Smooth muscle cell (in vitro differentiated cells): ENCODE results near the gene CEPT1. TPM values are rescaled to one million over a fixed set of nuclear protein-coding genes. Genes with fewer than 3 reads are reported as not detected.

Source experiments
- DNase-seq: peaks from one replicate; lab custom pipeline; 2025; ENCODE audit not compliant: unreplicated experiment; lab: John Stamatoyannopoulos, UW
- H2AFZ ChIP-seq: fragments of 200-600 bp; sonication (generic); 2 replicates; pipeline ENCODE4 v1.6.0; 2016; ENCODE audit warnings: antibody characterized with exemption, low read depth, mild to moderate bottlenecking
- H3F3A ChIP-seq: fragments of 200-600 bp; sonication (generic); 2 replicates; pipeline ENCODE4 v1.6.0; 2017; ENCODE audit warnings: antibody characterized with exemption, low read depth
- H3K27ac ChIP-seq: fragments of 200-600 bp; sonication (generic); 2 replicates; pipeline ENCODE4 v1.5.1; 2016; ENCODE audit warnings: low read depth, mild to moderate bottlenecking
- H3K27me3 ChIP-seq: fragments of 200-600 bp; sonication (generic); 2 replicates; pipeline ENCODE4 v1.6.1; 2016; ENCODE audit warnings: low read depth, mild to moderate bottlenecking
- H3K36me3 ChIP-seq: fragments of 200-600 bp; sonication (generic); 2 replicates; pipeline ENCODE4 v1.5.1; 2016; ENCODE audit warnings: low read depth
- H3K4me1 ChIP-seq: fragments of 200-600 bp; sonication (generic); 2 replicates; pipeline ENCODE4 v1.5.1; 2016; ENCODE audit warnings: low read depth
- H3K4me2 ChIP-seq: fragments of 200-600 bp; sonication (generic); 2 replicates; pipeline ENCODE4 v1.6.0; 2016; ENCODE audit warnings: mild to moderate bottlenecking
- H3K4me3 ChIP-seq: fragments of 200-600 bp; sonication (generic); 2 replicates; pipeline ENCODE4 v1.5.1; 2016; ENCODE audit warnings: mild to moderate bottlenecking
- H3K79me2 ChIP-seq: fragments of 200-600 bp; sonication (generic); 2 replicates; pipeline ENCODE4 v1.6.0; 2016; ENCODE audit warnings: low read depth, mild to moderate bottlenecking
- H3K9ac ChIP-seq: fragments of 200-600 bp; sonication (generic); 2 replicates; pipeline ENCODE4 v1.6.0; 2016; ENCODE audit warnings: low read depth
- H3K9me3 ChIP-seq: fragments of 200-600 bp; sonication (generic); replicated peaks from 2 replicates; pipeline ENCODE4 v1.5.1; 2016; ENCODE audit warnings: low read depth
- H4K20me1 ChIP-seq: fragments of 200-600 bp; sonication (generic); 2 replicates; pipeline ENCODE4 v1.6.0; 2016; ENCODE audit warnings: low read depth
- WGBS: methylation state at CpG from one replicate; pipeline ENCODE4 v1.1.7; 2016; ENCODE audit warnings: low lambda C conversion rate; 5-methylcytosine and 5-hydroxymethylcytosine counted together
- polyA plus RNA-seq: library from polyadenylated mRNA; unstranded; fragments of >200 nt; fragmentation: Nextera tagmentation; extraction: Ambion mirVana; gene quantifications from 2 replicates; pipeline ENCODE4 v1.2.1, GENCODE V29; 2016
- total RNA-seq: library from RNA; depleted of rRNA; stranded (reverse); fragments of >200 nt; gene quantifications from 2 replicates; pipeline ENCODE4 v1.2.3, GENCODE V29; 2014
- TF ChIP-seq, protein P1 (sequence below): fragments of 200-600 bp; sonication (generic); IDR thresholded peaks from 2 replicates; pipeline ENCODE4 v1.5.1; 2017; ENCODE audit warnings: borderline replicate concordance, mild to moderate bottlenecking, antibody characterized with exemption; ENCODE audit not compliant: insufficient read depth, poor library complexity, severe bottlenecking

Gene CEPT1
- total and polyA plus RNA-seq, 2 experiments from 2014 or later: 19.4 to 36.8 TPM

DNA sequence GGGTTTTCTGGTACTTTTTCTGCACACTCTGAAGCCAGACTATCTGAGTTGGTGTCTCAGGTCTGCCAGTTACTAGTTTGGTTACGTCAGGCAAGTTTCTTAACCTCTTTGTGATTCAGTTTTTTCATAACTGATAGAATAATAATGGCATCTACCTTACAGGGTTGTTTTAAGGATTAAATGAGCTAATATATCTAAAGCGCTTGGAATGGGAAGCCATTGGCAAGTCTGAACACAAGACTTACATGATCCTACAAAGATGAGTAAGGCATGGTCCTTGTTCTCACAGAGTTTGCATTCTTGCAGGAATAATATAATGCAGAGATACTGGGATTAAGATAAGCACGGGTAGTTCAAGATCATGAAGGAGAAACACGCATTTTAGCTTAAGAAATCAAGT is 69.6 kb downstream of the CEPT1 start:
- WGBS: 79% methylated on average over 4 of the region's 4 CpGs
- no peaks in the 10 kb centered on the region for H3K27me3 ChIP-seq
- no peaks in the 10 kb centered on the region for H3K36me3 ChIP-seq
- H3K4me2 ChIP-seq: no peak overlapping the region
- no peak overlapping the region for H2AFZ ChIP-seq
- H3K79me2 ChIP-seq: no peaks in the 10 kb centered on the region
- TF ChIP-seq, protein P1, sequence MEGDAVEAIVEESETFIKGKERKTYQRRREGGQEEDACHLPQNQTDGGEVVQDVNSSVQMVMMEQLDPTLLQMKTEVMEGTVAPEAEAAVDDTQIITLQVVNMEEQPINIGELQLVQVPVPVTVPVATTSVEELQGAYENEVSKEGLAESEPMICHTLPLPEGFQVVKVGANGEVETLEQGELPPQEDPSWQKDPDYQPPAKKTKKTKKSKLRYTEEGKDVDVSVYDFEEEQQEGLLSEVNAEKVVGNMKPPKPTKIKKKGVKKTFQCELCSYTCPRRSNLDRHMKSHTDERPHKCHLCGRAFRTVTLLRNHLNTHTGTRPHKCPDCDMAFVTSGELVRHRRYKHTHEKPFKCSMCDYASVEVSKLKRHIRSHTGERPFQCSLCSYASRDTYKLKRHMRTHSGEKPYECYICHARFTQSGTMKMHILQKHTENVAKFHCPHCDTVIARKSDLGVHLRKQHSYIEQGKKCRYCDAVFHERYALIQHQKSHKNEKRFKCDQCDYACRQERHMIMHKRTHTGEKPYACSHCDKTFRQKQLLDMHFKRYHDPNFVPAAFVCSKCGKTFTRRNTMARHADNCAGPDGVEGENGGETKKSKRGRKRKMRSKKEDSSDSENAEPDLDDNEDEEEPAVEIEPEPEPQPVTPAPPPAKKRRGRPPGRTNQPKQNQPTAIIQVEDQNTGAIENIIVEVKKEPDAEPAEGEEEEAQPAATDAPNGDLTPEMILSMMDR: no peak
- DNase-seq: no peak
- peaks cover 7% of the 10 kb centered on the region for H3K4me1 ChIP-seq
- no peak overlapping the region for H3K9ac ChIP-seq
- no peaks in the 10 kb centered on the region for H4K20me1 ChIP-seq
- H3K27ac ChIP-seq: no peak overlapping the region
- H3F3A ChIP-seq: no peaks in the 10 kb centered on the region
- H3K9me3 ChIP-seq: no peaks in the 10 kb centered on the region
- no peak overlapping the region for H3K4me3 ChIP-seq

DNA sequence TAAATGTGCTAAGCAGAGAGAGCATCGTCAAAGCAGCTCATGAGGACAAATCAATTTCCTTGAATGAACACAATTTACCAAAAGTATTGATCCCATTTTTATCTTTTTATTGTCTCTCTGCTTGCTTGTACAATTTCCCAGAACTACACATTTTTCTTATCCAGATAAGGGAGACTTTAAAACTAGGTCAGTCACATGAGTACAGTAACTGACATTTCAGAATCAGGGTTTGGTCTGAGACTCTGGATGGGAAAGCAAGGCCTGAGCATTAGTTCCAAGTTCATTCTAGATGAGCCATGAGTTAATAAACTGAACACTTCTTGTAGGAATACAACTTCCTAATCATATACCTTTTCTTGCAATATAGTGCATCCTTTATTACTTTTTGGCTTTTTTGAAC is 71.9 kb downstream of the CEPT1 start:
- TF ChIP-seq, protein P1: no peak
- H3K9me3 ChIP-seq: no peaks in the 10 kb centered on the region
- peaks cover 4% of the 10 kb centered on the region for H3F3A ChIP-seq
- H3K79me2 ChIP-seq: no peaks in the 10 kb centered on the region
- no peak overlapping the region for H3K27ac ChIP-seq
- H3K4me1 ChIP-seq: peaks cover 13% of the 10 kb centered on the region
- H3K36me3 ChIP-seq: no peaks in the 10 kb centered on the region
- H3K9ac ChIP-seq: no peak overlapping the region
- no peaks in the 10 kb centered on the region for H3K27me3 ChIP-seq
- WGBS: 90% methylated on average over 1 of the region's 1 CpG
- no peak overlapping the region for H2AFZ ChIP-seq
- H3K4me3 ChIP-seq: no peak overlapping the region
- DNase-seq: no peak
- H3K4me2 ChIP-seq: no peak overlapping the region
- H4K20me1 ChIP-seq: no peaks in the 10 kb centered on the region

DNA sequence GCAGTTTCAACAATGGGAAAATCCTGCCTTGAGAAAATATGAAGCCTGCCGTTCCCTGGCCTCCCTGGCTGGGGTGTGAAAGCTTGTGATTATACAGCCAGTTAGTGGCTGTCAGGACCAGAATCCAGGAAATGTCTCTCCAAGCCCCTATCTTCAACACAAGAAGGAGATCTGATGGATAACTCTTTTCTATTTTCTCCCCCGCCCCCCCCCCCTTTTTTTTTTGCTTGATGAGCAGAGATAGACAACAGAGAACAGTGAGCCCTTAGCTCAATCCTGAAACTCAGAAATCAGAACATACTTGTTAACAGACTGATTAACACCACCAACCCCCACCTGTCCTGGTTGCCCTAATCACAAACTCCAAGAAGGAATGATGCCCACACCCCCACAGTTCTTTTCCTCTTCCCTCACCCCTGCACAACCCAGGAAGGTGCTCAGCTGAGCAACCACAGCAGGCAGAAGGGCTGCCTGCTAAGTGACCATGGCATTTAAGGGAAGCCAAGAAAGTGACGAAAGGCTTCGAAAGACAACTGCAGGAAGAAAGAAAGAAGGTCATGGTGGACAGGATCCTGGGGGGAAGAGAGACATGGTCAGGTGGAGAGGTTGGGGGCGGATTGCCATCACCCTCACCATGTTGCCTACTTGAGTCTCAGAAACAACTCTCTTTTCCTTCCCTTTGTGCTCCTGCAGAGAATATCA is 72.8 kb downstream of the CEPT1 start:
- no peak overlapping the region for H3K4me2 ChIP-seq
- H3K79me2 ChIP-seq: no peaks in the 10 kb centered on the region
- 78% methylated on average over 5 of the region's 5 CpGs for WGBS
- peaks cover 13% of the 10 kb centered on the region for H3K4me1 ChIP-seq
- H4K20me1 ChIP-seq: no peaks in the 10 kb centered on the region
- H3K9ac ChIP-seq: no peak overlapping the region
- peak overlapping the region; percentile 18 for H2AFZ ChIP-seq
- H3K4me3 ChIP-seq: no peak overlapping the region
- no peaks in the 10 kb centered on the region for H3K36me3 ChIP-seq
- no peaks in the 10 kb centered on the region for H3K27me3 ChIP-seq
- peaks cover 4% of the 10 kb centered on the region for H3F3A ChIP-seq
- no peaks in the 10 kb centered on the region for H3K9me3 ChIP-seq
- no peak for DNase-seq
- TF ChIP-seq, protein P1: no peak
- H3K27ac ChIP-seq: no peak overlapping the region

DNA sequence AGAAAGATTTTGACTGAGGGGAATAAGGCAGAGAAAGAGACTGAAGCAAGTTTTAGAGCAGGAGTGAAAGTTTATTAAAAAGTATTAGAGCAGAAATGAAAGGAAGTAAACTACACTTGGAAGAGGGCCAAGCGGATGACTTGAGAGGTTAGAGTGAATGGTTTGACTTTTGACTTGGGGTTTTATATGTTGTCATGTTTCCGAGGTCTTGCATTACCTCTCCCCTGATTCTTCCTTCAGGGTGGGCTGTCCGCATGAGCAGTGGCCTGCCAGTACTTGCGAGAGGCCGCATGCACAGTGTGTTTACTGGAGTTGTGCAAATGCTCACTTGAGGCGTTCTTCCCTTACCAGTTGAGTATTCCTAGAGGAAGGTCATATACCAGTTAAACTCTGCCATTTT is 73.4 kb downstream of the CEPT1 start:
- Histone ChIP-seq H3K9me3 (no peaks in the 10 kb centered on the region), H3K27ac (no peak overlapping the region), H2AFZ (peak overlapping the region; percentile 18), H3K9ac (no peak overlapping the region), H3K4me2 (no peak overlapping the region), H3K36me3 (no peaks in the 10 kb centered on the region), H3K79me2 (no peaks in the 10 kb centered on the region), H3F3A (peaks cover 4% of the 10 kb centered on the region), H4K20me1 (no peaks in the 10 kb centered on the region), H3K27me3 (no peaks in the 10 kb centered on the region), H3K4me3 (no peak overlapping the region), H3K4me1 (peaks cover 13% of the 10 kb centered on the region)
- TF ChIP-seq, protein P1: no peak
- DNase-seq: no peak
- WGBS: 95% methylated on average over 6 of the region's 6 CpGs
